Islet of Langerhans (tissue), 1 donor: Measurements from ENCODE around the gene RMRP.
"Not testable (repeated sequence)": the region's sequence is repeated elsewhere in the genome, so short reads cannot be mapped to it uniquely, and the experiment has no call there.

ENCODE experiments used
- FAIRE-seq: peaks from one replicate; lab custom pipeline; 2011; peaks lifted over from hg19 to GRCh38; lab: Jason Lieb, UNC

The RMRP gene

GRCh38 chr9:35664531-35665470 is 7.0 kb upstream of the RMRP start, which contains the start of gene ARHGEF39:
TSS of gene ARHGEF39 (minus strand) at chr9:35665195. CDS start at chr9:35665169, 26 bp downstream.
- FAIRE-seq: no peak

- no peak for FAIRE-seq
Observed at GRCh38 chr9:35662437-35662836, 4.6 kb upstream of the RMRP start.

GRCh38 chr9:35661756-35662350 is 4.0 kb upstream of the RMRP start:
- FAIRE-seq: no peak

- no peak for FAIRE-seq
Observed at GRCh38 chr9:35660966-35661415, 3.2 kb upstream of the RMRP start.

- FAIRE-seq: no peak
Observed at GRCh38 chr9:35659340-35659739, 1.5 kb upstream of the RMRP start.

GRCh38 chr9:35658968-35659220 is 1.1 kb upstream of the RMRP start:
- FAIRE-seq: no peak

GRCh38 chr9:35658137-35658967 is 533 bp upstream of the RMRP start, which contains the start of gene CCDC107:
TSS of gene CCDC107 (plus strand) at chr9:35658292. CDS start at chr9:35658380, 88 bp downstream.
- FAIRE-seq: no peak

- no peak for FAIRE-seq
Observed at GRCh38 chr9:35656831-35657545, 831 bp downstream of the RMRP start.

GRCh38 chr9:35656348-35656747 is 1.5 kb downstream of the RMRP start:
- no peak for FAIRE-seq

GRCh38 chr9:35653611-35654010 is 4.2 kb downstream of the RMRP start:
- FAIRE-seq: no peak

GRCh38 chr9:35652829-35653209 is 5.0 kb downstream of the RMRP start:
- FAIRE-seq: no peak

- peak; percentile 94 for FAIRE-seq
Observed at GRCh38 chr9:35651956-35652828, 5.6 kb downstream of the RMRP start.

- FAIRE-seq: no peak
Observed at GRCh38 chr9:35650341-35651158, 7.3 kb downstream of the RMRP start, which contains the start of gene SIT1. TSS of gene SIT1 (minus strand) at chr9:35650931. CDS start at chr9:35650853, 78 bp downstream.

- no peak for FAIRE-seq
Observed at GRCh38 chr9:35649431-35650340, 8.1 kb downstream of the RMRP start.

GRCh38 chr9:35646533-35647265 is 11.1 kb downstream of the RMRP start:
- no peak for FAIRE-seq

- no peak for FAIRE-seq
Observed at GRCh38 chr9:35646153-35646532, 11.7 kb downstream of the RMRP start.

GRCh38 chr9:35645736-35646135 is 12.1 kb downstream of the RMRP start:
- not testable (repeated sequence) for FAIRE-seq

GRCh38 chr9:35643046-35643445 is 14.8 kb downstream of the RMRP start:
- FAIRE-seq: no peak
